Stimulated activated CD8-positive, alpha-beta memory T cell treated with anti-CD3 and anti-CD28 coated beads, Interleukin-15, amount 100 ng/mL, for 4 hours (primary cell): ENCODE measurements around the gene MAN1C1.
"Not testable (repeated sequence)": the region's sequence is repeated elsewhere in the genome, so short reads cannot be mapped to it uniquely, and the experiment has no call there.

Experiments used
- DNase-seq, 2 donors: peaks; one replicate each; pipeline ENCODE4 v3.0.0-alpha.2; 2020; ENCODE audit warnings: low read depth in 2 of 2

Gene MAN1C1

DNA sequence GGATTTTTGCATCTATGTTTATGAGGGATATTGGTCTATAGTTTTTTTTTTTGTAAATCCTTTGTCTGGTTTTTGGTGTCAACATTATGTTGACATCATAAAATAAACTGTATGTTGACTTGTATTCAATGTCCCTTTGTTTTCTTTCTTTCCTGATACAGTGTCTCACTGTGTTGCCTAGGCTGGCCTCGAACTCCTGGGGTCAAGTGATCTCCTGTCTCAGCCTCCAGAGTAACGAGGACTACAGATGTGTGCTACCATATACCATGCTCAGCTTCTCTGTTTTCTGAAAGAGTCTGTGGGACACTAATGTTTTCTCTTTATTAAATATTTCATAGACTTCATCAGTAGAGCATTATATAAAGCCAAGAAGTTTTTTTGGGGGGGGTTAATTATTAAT lies 18.3 kb downstream of the MAN1C1 start:
- no peak for DNase-seq

DNA sequence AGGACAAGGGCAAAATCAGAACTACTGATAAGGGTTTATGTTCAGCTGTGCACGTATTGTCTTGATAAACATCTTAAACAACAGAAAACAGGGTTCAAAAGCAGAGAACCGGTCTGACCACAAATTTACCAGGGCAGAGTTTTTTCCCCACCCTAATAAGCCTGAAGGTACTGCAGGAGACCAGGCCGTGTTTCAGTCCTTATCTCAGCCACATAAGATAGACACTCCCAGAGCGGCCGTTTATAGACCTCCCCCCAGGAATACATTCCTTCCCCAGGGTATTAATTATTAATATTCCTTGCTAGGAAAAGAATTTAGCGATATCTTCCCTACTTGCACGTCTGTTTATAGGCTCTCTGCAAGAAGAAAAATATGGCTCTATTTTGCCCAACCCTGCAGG lies 19.6 kb downstream of the MAN1C1 start:
- not testable (repeated sequence) for DNase-seq

DNA sequence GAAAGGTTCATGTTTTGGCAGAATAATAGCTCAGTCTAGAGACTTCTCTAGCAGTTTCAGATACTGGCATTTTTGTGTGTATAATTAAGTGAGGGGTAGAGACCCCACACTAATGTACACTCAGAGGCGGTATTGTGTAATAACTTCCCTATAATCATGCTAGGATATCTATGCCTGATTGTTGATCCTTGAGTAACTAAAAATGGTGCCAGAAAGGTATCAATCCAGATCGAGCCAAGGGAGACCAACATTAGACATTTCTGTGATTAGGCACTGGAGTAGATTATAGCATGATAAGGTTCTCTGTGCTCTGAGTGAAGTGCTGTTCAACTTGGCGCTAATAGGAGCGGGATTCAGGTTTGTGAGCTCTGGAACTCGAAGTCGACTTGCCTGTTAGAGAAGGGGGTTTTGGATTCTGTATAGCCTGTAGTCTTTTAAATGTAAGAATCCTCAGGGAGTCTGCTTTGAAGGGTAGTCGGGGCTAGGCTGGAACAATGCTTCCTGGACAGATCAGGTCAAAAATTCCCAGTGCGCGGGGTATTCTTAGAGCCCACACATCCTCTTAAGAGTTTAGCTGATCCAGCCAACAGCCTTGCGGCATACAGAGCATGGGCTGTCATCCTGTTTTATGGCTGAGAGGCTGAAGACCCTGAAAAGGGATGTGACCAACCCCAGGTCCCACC lies 24.2 kb downstream of the MAN1C1 start:
- DNase-seq: no peak

DNA sequence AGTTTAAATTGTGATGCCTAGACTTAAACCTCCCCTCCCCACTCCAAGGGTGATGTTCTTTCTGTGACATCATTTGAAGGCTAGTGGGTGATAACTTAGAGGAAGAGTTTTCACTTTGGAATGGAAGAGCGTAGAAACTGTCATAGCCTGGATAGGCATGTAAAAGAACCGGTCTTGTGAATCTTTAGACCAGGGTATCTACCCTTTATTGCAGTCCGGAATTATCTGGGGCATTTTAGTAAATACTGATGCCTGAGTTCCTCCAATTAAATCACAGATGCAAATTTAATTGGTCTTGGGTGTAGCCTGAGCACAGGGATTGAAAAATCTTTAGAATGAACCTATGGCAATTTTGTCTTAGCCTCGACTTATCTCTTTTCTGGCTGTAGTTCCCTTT lies 24.7 kb downstream of the MAN1C1 start:
- DNase-seq: no peak

DNA sequence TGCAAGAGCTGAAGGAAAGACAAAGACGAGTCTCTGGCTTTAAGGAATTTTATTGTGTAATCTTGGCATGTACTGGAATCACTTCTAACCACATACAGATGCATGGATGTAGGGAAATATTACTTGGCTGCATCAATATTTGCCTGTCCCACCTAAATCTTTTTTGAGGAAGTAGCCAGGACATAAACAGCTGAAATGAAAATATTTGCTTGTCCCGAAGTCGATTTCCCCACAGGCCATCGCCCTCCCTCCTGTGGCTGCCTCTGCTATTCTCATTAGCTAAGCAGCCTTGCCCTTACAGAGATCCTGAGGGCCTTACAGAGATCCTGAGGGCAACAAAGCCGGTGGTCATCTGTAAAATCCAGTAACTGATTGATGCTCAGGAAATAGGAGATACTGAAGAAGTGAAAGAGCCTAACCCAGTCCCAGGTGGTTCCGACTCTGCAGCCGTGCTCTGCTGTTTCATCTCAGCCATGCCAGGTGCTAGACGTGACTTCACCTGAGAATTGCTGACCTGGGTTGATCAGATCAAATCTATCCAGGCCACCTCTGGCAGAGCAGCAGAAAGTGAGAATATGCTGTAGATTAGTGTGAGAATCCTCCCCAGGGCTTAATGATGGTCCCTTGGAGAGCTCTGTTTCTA lies 25.5 kb downstream of the MAN1C1 start:
- DNase-seq: no peak

DNA sequence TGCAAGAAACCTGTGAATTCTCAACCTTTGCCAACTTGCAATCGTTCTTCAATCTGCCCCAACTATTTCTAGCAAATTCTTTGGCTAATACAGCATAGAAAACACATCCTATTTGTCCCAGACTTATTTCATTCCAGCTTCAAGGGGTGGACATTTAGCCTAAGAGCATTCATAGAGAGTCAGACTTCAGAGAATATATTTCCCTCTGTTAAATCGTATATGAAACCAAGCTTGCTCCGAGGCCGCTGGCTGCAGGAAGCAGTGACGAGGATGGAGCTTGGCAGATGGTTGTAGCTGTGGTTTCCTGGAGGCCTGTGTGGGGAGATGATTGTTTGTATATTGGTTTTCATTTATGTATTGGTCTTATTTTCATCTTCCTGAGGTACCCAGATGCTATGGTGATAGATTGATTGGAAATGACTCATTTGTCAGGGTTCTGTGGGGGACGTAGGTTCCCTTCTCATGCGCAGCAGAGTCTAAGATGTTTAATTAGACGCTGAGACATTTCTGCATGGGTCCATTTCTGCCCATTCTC lies 26.1 kb downstream of the MAN1C1 start:
- peak in 1 of 2 donors; percentile 49 for DNase-seq

DNA sequence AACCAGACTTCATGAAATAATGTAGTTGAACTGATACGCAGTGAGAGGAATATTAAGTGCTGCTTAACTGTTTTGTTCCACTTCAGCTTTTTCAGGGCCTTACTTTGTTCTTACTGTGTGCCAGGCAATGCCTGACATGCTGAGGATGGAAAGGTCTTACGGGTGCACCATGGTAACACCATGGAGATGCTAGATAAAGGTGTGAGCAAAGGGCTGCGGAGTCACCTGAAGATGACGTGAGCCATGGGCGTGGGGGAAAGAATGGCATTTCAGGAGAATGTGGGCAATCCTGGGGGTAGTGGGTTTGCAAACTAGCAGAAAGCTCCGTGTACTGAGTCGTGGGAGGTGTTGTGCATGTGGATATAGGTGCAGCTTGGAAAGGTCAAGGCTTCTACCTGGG lies 27.3 kb downstream of the MAN1C1 start:
- DNase-seq: no peak

DNA sequence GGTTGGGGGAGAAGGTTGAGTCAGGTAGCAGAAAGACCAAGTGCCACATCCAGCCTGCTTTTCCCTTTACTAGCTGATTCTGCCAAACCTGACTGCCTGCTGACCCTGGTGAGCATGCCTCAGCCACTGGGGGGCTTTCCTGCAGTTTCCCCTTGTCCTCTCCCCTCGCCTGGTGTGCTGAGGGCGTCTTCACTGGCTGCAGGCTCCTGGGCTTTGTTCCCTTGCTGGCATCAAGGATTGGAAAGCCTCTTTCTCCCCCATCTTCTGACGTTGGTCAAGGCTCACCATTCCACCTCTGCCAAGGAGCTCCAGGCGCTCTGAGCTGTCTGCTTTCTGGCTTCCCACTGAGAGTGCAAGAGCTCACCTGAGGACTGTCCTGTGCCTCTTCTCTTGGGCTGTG lies 28.4 kb downstream of the MAN1C1 start:
- DNase-seq: no peak

DNA sequence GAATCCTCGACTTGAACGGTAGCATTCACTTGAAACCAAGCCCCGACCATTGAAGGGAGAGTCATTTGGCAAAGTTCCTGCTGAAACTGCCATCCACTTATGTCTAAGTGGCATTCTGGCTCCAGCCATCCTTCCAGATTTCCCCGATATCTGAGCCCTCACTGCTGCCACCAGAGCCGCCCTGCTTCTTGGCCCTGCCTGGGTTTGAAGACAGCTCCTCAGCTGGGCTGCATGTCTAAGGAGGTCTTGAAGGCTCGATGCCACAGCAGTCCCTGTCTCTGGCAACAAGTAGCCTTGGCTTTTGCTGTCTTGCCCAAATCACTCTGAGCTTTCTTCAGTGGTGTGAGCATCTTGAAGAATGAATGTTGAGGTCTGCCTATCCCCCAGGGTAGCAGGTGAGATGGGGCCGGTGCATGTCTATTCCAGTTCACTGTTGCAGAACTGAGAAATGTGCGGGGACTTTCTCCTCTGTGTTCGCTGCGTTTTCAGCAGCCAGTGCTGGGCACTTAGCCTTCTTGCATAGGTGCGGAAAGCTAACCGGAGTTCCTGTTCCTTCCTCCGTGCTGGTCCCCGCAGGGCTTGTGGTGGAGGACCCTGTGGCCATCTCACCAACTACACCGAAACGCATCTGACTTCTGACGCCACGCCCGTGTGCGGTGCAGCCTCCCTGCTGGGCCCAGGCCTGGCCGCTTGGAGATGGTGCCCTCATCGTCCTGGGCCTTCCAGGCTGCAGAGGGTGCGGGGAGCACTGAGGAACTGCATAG lies 29.2 kb downstream of the MAN1C1 start:
- DNase-seq: no peak

DNA sequence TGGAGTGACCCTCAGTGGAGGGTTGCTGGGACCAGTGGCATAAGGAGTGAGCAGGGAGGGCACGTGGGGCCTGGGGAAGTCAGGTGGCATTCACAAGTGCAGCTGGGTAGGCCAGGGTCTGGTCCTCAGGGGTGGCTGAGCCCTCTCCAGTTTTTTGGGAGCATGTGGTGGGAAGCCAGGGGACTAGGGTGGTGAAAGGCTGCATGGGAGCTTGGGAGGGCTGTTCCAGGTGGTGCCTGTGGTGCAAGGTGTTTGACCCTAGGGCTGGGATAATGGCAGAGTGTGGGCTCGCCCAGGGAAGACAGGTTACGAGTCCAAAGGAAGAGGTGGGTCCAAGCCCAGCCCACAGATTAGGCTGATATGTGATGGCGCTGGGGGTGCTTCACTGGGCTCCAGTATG lies 30.5 kb downstream of the MAN1C1 start:
- DNase-seq: no peak

DNA sequence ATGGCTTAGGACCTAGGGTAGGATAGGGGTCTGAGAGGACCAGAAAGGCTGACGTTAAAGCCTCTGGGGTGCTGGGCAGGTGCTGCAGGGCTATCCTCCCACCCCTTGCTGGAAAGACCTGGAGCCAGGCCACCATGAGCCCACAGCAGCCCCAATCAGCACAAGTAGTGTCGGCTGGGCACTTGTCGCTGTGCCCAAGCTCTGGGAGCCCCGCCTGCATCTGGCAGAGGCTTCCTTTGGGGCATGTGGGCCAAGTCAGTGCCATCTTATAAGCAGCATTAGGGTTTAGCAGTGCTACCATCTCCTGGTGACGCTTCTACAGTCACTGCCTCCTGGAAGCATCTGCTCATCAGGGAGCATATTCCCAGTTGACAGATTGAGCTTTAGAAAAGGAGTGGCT lies 31.3 kb downstream of the MAN1C1 start:
- no peak for DNase-seq

DNA sequence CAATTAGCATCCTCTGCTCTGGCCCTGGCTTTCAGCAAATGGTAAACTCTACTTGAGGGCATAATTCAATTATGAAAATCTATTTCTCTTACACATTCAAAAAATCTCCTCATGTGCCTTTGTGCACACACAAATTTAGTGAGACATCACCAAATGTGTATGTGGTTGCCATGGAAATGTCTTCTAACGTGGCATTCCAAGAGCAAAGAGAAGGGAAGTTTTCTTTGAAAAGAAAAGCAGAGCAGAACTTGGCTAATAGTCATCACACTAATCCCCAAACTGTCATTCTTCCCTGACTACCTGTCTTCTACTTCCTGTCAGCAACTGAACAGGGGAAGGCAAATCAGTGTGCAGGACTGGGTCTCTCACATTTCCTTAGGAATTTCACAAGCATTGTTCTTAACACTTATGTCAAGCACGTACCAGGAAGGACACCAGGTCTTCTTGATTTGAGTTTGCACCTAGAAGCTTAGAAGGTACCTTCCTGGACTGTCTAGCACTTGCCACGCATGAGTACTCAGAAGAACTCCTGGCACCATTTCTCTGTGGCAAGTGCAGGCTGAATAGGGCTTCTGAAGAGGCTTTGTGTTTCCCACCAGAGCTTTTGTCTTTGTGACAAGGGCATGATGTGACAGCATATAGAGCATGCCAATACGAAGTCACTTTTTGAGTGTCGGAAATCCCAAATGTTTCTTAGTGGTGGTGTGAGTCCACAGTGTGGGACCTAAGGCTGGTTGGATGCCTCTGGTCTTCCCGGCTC lies 32.3 kb downstream of the MAN1C1 start:
- no peak for DNase-seq

DNA sequence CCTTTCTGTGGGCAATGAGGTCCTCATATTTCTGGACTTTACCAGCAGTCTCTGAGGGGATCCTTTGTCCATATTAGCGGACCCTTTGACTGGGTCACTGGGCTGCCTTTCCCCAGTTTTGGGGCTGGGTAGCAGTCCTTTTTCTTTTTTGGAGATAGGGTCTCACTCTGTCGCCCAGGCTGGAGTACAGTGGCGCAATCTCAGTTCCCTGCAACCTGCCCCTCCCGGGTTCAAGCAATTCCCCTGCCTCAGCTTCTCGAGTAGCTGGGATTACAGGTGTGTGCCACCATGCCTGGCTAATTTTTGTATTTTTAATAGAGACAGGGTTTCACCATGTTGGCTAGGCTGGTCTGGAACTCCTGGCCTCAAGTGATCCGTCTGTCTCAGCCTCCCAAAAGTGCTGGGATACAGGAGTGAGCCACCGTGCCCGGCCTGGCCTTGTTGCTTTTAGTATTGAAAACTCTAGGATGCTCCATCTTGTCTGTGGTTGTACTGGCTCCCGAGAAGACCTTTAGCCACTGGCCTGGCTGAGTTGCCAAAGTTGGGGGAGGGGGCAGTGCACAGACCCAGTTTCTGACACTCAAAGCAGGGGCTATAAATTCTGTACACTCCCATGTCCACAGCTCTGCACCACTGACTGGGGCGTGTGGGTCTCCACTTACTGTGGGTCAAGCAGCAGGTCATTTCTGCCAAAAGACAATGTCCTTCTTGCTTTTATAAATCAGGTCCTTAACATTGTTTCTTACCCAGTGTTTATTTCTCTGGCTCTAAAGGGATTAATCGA lies 33.1 kb downstream of the MAN1C1 start:
- no peak for DNase-seq

DNA sequence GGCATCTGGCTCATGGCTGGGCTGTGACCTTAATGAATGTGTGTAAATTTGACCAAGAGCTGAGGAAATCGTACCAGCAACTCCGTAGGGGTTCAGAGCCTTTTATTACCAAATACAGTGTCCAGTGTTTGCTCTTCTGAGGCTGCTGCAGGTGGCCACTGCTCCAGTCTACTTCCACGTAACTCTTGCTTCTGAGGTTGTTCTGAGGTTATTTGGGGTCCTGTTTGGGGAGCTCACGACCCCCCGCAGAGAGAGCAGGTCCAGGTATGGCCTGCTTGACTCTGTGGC lies 33.6 kb downstream of the MAN1C1 start:
- DNase-seq: no peak

DNA sequence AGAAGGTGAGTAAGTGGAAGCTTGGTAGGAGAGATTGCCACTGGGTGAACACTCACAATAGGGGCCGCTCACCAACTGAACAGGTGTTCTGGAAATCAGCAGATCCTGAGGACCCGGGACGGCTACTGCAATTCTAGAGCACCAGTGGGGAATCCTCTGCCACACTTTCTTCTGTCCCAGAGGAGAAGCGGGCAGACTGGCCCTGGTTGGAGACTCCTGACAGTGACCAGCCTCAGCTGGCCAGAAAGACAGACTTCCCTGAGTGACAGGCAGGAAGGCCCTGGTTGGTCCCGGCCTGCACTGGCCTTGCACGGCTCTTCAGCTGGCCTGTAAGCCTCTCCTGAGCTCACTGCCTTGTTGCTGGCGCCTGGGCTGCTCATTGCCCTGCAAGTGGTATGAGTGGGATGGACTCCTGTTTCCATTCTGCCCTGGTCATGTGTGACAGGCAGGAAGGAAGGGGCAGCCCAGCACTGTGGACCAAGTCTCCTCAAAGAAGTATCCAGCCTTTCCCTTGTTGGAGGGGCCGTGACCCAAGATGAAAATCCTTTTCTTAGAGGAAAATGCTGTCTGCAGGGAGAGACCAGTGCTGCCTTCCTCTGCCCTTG lies 34.5 kb downstream of the MAN1C1 start:
- no peak for DNase-seq

DNA sequence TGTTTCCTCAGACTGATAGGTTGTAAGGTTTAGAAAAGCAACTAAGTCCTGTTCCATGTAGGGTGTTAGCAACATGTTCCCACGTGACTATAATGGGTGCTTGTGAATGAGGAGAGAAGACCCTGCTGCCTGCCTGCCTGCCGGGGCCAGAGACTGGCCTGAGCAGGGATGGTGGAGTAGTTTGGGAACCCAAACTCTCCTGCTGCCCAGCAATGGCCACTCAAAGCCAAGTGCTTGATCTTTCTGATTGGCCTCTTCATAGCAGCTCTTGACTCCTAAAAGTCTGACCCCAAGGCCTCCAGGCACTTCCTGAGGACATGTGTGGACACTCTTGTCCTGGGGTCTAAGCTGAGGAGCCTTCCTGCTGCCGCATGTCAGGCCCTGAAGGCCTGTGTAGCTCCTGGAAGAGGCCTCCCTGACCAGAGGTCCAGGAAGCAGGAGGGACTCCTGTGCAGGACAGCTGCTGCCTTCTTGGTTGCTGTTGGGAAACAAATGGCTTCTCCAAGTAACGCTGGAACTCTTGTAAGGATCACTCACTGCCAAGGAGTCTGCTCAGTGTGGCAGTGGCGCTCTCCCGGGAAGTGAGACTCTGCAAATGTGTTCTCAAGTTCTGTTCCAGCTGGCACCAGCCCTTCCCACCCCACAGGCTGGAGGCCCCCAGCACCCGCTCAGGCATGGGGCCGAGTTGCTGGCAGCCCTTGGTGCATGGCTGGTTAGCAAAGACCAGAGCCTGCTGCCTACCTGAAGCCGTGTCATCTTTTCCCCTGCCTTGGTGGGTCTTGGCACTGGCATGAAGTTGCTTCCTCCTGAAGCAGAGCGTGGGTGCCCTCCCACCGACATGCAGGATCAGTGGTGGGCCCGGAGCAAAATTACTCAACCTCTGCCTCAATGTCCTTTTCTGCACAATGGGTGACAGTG lies 35.5 kb downstream of the MAN1C1 start:
- no peak for DNase-seq

DNA sequence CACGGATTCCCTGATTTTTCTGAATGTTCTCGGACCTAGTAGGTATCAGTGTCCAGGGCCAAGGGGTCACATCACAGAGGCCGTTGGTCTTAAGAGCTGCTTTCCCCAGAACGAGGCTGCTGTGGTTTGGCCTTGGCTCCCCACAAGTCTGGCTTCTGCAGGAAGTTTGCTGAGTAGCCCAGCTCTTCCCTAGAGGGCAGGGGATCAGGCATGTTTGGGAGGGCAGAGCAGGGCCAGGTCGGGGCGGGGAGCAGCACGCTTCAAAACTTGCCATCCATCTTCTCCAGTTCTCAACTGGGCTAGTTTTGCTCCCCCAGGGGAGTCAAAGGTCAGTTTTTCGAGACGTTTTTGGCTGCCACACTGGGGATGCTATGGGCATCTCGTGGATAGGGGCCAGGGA lies 37.0 kb downstream of the MAN1C1 start:
- DNase-seq: no peak

DNA sequence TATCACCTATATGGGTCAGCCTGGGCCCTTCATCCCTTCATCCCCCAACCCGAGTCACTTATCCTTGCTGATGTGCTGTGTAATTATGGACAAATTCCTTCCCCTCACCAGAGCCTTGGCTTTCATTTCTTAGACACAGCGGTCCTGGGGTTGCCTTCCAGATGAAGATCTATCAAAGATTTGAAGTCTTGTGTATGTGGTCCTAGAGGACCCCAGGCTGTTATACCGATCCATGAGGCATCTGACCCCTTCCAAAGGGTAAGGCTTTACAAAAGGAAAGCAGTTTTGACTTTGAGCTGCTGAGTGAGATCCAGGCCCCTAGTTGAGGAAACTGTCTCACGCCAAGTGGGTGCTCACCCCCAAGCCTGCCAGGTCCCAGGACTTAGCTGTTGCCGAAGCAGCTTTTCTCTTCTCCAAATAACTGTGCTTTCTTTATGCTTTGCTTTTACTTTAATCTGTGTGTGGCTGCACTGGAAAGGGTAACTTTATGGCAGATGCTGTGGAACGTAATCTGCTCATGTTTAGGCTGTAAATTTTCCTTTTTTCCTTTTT lies 37.6 kb downstream of the MAN1C1 start:
- no peak for DNase-seq

DNA sequence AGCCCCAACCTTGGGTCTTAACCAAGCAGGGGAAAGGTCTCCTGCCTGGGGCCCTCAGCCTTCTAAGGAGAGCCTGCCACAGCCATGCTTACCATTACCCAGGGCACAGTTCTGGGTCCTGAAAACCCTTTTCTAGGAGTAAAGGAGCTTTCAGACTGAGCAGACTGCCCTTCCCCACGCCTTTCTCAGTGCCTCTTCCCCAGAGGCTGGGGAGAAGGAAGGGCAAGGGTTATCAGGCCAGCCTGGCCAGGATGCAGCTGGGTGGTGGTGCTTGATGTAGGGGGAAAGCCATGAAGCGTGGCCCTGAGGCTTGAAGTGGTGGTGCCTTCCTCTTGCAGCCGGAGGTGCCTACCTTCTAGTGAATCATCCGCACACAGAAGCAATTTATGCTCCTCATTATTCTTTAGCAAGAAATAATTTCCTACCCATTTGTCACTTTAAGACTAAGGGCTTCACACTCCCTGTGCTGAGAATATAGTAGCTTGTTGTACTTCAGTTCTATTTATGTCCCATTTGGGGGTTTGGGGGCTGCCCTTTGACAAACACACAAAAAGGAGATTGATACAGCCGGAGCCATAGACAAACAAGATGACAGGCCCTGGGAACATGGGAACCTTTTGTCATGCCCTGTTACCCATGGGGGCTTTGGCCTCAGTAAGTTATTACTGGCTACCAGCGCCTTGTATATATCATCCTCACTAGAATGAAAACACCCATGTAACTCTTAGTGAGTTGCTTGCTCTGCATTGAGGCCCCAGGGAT lies 40.7 kb downstream of the MAN1C1 start:
- no peak for DNase-seq
